ENCODE data around the gene PHLDB2.
A peak's percentile ranks its signal among the peaks of the same experiment; 100 is the strongest.

PHLDB2 gene

GRCh38 chr3:111999484-112000324 lies 140.6 kb downstream of the PHLDB2 start:
- DNase-seq (ENCODE audit: low spot score), result no peak

GRCh38 chr3:112000367-112000771 lies 141.3 kb downstream of the PHLDB2 start:
- DNase-seq (ENCODE audit: low spot score), result no peak

- no peak for DNase-seq (ENCODE audit: low spot score)
Observed at GRCh38 chr3:112000966-112001365, 141.9 kb downstream of the PHLDB2 start.

- DNase-seq (ENCODE audit: low spot score), result no peak
Observed at GRCh38 chr3:112001526-112001925, 142.5 kb downstream of the PHLDB2 start.

- no peak for DNase-seq (ENCODE audit: low spot score)
Observed at GRCh38 chr3:112002096-112002971, 143.3 kb downstream of the PHLDB2 start.

- no peak for DNase-seq (ENCODE audit: low spot score)
Observed at GRCh38 chr3:112003321-112004080, 144.4 kb downstream of the PHLDB2 start.

GRCh38 chr3:112004187-112004586 lies 145.1 kb downstream of the PHLDB2 start:
- DNase-seq (ENCODE audit: low spot score), result no peak

GRCh38 chr3:112004669-112005068 lies 145.6 kb downstream of the PHLDB2 start:
- no peak for DNase-seq (ENCODE audit: low spot score)

- no peak for DNase-seq (ENCODE audit: low spot score)
Observed at GRCh38 chr3:112005091-112005672, 146.1 kb downstream of the PHLDB2 start.

GRCh38 chr3:112007633-112008032 lies 148.6 kb downstream of the PHLDB2 start:
- no peak for DNase-seq (ENCODE audit: low spot score)

- DNase-seq (ENCODE audit: low spot score), result no peak
Observed at GRCh38 chr3:112009670-112010069, 150.6 kb downstream of the PHLDB2 start.

GRCh38 chr3:112010636-112011035 lies 151.6 kb downstream of the PHLDB2 start:
- DNase-seq (ENCODE audit: low spot score), result no peak

- DNase-seq (ENCODE audit: low spot score), result no peak
Observed at GRCh38 chr3:112011376-112011940, 152.4 kb downstream of the PHLDB2 start.

GRCh38 chr3:112012205-112012992 lies 153.3 kb downstream of the PHLDB2 start:
- DNase-seq (ENCODE audit: low spot score), result no peak

- DNase-seq (ENCODE audit: low spot score), result peak; percentile 46
Observed at GRCh38 chr3:112013058-112013783, 154.2 kb downstream of the PHLDB2 start.

GRCh38 chr3:112013784-112014143 lies 154.7 kb downstream of the PHLDB2 start:
- no peak for DNase-seq (ENCODE audit: low spot score)

- DNase-seq (ENCODE audit: low spot score), result no peak
Observed at GRCh38 chr3:112017091-112017490, 158.0 kb downstream of the PHLDB2 start.

- no peak for DNase-seq (ENCODE audit: low spot score)
Observed at GRCh38 chr3:112018712-112019111, 159.6 kb downstream of the PHLDB2 start.

- DNase-seq (ENCODE audit: low spot score), result no peak
Observed at GRCh38 chr3:112019716-112020115, 160.7 kb downstream of the PHLDB2 start.

- no peak for DNase-seq (ENCODE audit: low spot score)
Observed at GRCh38 chr3:112020674-112021085, 161.6 kb downstream of the PHLDB2 start.

Measured in germinal center (tissue), 1 donor.